CD14-positive monocyte (primary cell): Measurements from ENCODE around the gene GRK5. TPM values are rescaled to one million over a fixed set of nuclear protein-coding genes. Genes with fewer than 3 reads are reported as not detected.

ENCODE experiments used
- DNase-seq, 3 donors: peaks; one replicate each; pipeline ENCODE4 v3.0.0-alpha.2; 2011 to 2022
- H2AFZ ChIP-seq: 2 replicates; pipeline ENCODE4 v1.6.0; 2012; ENCODE audit warnings: mild to moderate bottlenecking, low read depth, low read length, inconsistent platforms; ENCODE audit not compliant: insufficient read depth, poor library complexity, severe bottlenecking
- H3K27ac ChIP-seq, 2 donors: 1 replicate in 1 of 2; 2 replicates in 1 of 2; pipeline ENCODE4 v1.5.1; 2012 to 2013; ENCODE audit warnings: low read length in 2 of 2, control low read depth in 1 of 2, inconsistent platforms in 1 of 2, low read depth in 1 of 2, mild to moderate bottlenecking in 1 of 2
- H3K27me3 ChIP-seq, 2 donors: one replicate each; pipeline versions ENCODE4 v1.6.0 to v1.6.1; 2011 to 2013; ENCODE audit warnings: low read length in 2 of 2; ENCODE audit not compliant: control insufficient read depth in 2 of 2, insufficient read depth in 2 of 2
- H3K36me3 ChIP-seq, 2 donors: replicated peaks in 1 of 2; 1 replicate in 1 of 2; 2 replicates in 1 of 2; pipeline versions ENCODE4 v1.5.1 to v1.6.1; 2012 to 2013; ENCODE audit warnings: low read length in 2 of 2, control low read depth in 1 of 2, inconsistent platforms in 1 of 2, mild to moderate bottlenecking in 1 of 2; ENCODE audit not compliant: insufficient read depth in 2 of 2, control insufficient read depth in 1 of 2
- H3K4me1 ChIP-seq, 2 donors: 1 replicate in 1 of 2; 2 replicates in 1 of 2; pipeline versions ENCODE4 v1.5.1 to v1.6.1; 2012 to 2013; ENCODE audit warnings: low read length in 2 of 2, control low read depth in 1 of 2, inconsistent platforms in 1 of 2, mild to moderate bottlenecking in 1 of 2, moderate library complexity in 1 of 2; ENCODE audit not compliant: insufficient read depth in 2 of 2, control insufficient read depth in 1 of 2
- H3K4me2 ChIP-seq: replicated peaks from 2 replicates; pipeline ENCODE3; 2012; ENCODE audit warnings: low read length, moderate library complexity, mild to moderate bottlenecking; ENCODE audit not compliant: poor library complexity, severe bottlenecking; ENCODE audit errors: extremely low read depth
- H3K4me3 ChIP-seq, 3 experiments: fragments of 200-600 bp in 1 of 3; sonication (generic) in 1 of 3; replicated peaks in 1 of 3; 1 replicate in 2 of 3; 2 replicates in 1 of 3; pipeline ENCODE4 v1.5.1; 2011 to 2013; ENCODE audit warnings: low read length in 3 of 3, mild to moderate bottlenecking in 3 of 3, control low read depth in 2 of 3, low read depth in 2 of 3, inconsistent platforms in 1 of 3, moderate library complexity in 1 of 3
- H3K79me2 ChIP-seq: 2 replicates; pipeline ENCODE4 v1.6.0; 2012; ENCODE audit warnings: mild to moderate bottlenecking, control low read depth, inconsistent platforms, low read length, moderate library complexity; ENCODE audit not compliant: insufficient read depth
- H3K9ac ChIP-seq: 2 replicates; pipeline ENCODE4 v1.6.0; 2017; ENCODE audit warnings: low read length, mild to moderate bottlenecking; ENCODE audit not compliant: insufficient read depth, poor library complexity, severe bottlenecking
- H3K9me3 ChIP-seq, 2 donors: replicated peaks in 1 of 2; 1 replicate in 1 of 2; 2 replicates in 1 of 2; pipeline versions ENCODE4 v1.5.1 to v1.6.1; 2012 to 2013; ENCODE audit warnings: low read length in 2 of 2, control low read depth in 1 of 2; ENCODE audit not compliant: control insufficient read depth in 1 of 2, insufficient read depth in 1 of 2
- H4K20me1 ChIP-seq: 2 replicates; pipeline ENCODE4 v1.6.0; 2012; ENCODE audit warnings: mild to moderate bottlenecking, low read length, control low read depth, moderate library complexity; ENCODE audit not compliant: insufficient read depth
- H3K27ac Mint-ChIP-seq, 7 donors: one replicate each; pipeline ENCODE4 v1.8.0; 2020; ENCODE audit warnings: mild to moderate bottlenecking in 7 of 7, mixed read lengths in 7 of 7, moderate library complexity in 6 of 7, inconsistent platforms in 2 of 7
- H3K27me3 Mint-ChIP-seq, 3 donors: one replicate each; pipeline ENCODE4 v1.8.0; 2021 to 2022; ENCODE audit warnings: low read depth in 3 of 3, mild to moderate bottlenecking in 3 of 3, mixed read lengths in 3 of 3, moderate library complexity in 3 of 3, inconsistent platforms in 1 of 3
- H3K36me3 Mint-ChIP-seq, 2 donors: one replicate each; pipeline ENCODE4 v1.8.0; 2020; ENCODE audit warnings: mixed read lengths in 2 of 2, inconsistent platforms in 1 of 2, mild to moderate bottlenecking in 1 of 2
- H3K4me1 Mint-ChIP-seq: one replicate; pipeline ENCODE4 v1.8.0; 2020; ENCODE audit warnings: mild to moderate bottlenecking, mixed read lengths
- H3K4me3 Mint-ChIP-seq, 2 donors: one replicate each; pipeline ENCODE4 v1.8.0; 2020; ENCODE audit warnings: mild to moderate bottlenecking in 2 of 2, mixed read lengths in 2 of 2, moderate library complexity in 1 of 2
- H3K9me3 Mint-ChIP-seq, 7 donors: one replicate each; pipeline ENCODE4 v1.8.0; 2020 to 2022; ENCODE audit warnings: mixed read lengths in 7 of 7, mild to moderate bottlenecking in 6 of 7, moderate library complexity in 6 of 7, inconsistent platforms in 2 of 7
- CTCF ChIP-seq: fragments of 200-600 bp; IDR thresholded peaks from one replicate; pipeline ENCODE4 v1.8.0; 2022; ENCODE audit warnings: antibody characterized with exemption, mild to moderate bottlenecking
- WGBS: methylation state at CpG from one replicate; pipeline ENCODE4 v1.1.5; 2013; ENCODE audit warnings: missing lambda C conversion rate; ENCODE audit not compliant: insufficient coverage; 5-methylcytosine and 5-hydroxymethylcytosine counted together
- intact Hi-C, 2 donors: fragments of 100-400 bp; cut with micrococcal nuclease; formaldehyde crosslinking; loops; one replicate each; pipeline versions ENCODE4 v1.15.0 to v1.15.1; 2023
- polyA plus RNA-seq, 3 donors: library from polyadenylated mRNA; depleted of rRNA in 1 of 3; unstranded in 2 of 3; stranded (reverse) in 1 of 3; fragments of 300-500 nt in 2 of 3; fragments of >200 nt in 1 of 3; fragmentation: Illumina TruSeq in 2 of 3; gene quantifications; 1 replicate in 2 of 3; 2 replicates in 1 of 3; pipeline ENCODE4 v1.2.3, GENCODE V29; 2012 to 2021

GRK5 gene
- polyA plus RNA-seq, 3 donors = 1.2 to 6.5 (median 2.8) TPM

DNA sequence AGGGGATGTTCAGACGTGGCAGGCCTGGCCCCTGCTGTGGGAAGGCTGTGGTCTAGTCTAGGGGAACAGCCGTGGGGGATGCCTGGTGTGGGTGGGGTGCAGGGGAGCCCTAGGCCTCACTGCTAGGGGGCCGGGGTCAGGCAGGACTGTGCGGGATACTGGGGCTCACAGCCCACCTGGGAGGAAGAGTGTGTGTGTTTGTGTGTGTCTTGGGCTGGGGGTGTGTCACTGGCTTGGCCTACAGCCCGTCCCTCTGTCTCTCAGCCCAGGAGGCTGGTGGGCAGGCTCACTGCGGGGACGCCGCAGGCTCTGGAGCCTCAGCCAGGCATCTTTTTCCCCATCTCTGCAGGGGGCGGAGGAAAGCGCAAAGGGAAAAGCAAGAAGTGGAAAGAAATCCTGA, 118.8 kb downstream of the GRK5 start:
- no peak overlapping the region for H3K27ac ChIP-seq
- H3K36me3 ChIP-seq = no peaks in the 10 kb centered on the region
- Mint-ChIP-seq H3K27ac (no peak overlapping the region), H3K36me3 (peaks cover 6 to 9% of the 10 kb centered on the region in 2 donors), H3K9me3 (peaks cover 0 to 4% (median 0%) of the 10 kb centered on the region in 7 donors), H3K27me3 (peaks cover 1 to 6% (median 3%) of the 10 kb centered on the region in 3 donors), H3K4me1 (peaks cover 5% of the 10 kb centered on the region), H3K4me3 (no peak overlapping the region)
- no peak for DNase-seq
- H3K4me3 ChIP-seq = no peak overlapping the region
- no peak overlapping the region for H3K4me2 ChIP-seq
- 87% methylated on average over 6 of the region's 10 CpGs for whole genome bisulfite sequencing
- H3K9ac ChIP-seq = no peak overlapping the region
- H2AFZ ChIP-seq = no peak overlapping the region
- H3K9me3 ChIP-seq = no peaks in the 10 kb centered on the region
- TF ChIP-seq CTCF = no peak
- H3K27me3 ChIP-seq = no peaks in the 10 kb centered on the region
- no peaks in the 10 kb centered on the region for H3K79me2 ChIP-seq
- no peaks in the 10 kb centered on the region for H3K4me1 ChIP-seq
- peaks cover 8% of the 10 kb centered on the region for H4K20me1 ChIP-seq
- intact Hi-C loops = no loop called here

- Histone ChIP-seq H4K20me1 (peaks cover 5% of the 10 kb centered on the region), H3K27me3 (no peaks in the 10 kb centered on the region), H3K27ac (no peak overlapping the region), H3K79me2 (no peaks in the 10 kb centered on the region), H3K36me3 (no peaks in the 10 kb centered on the region), H3K4me2 (no peak overlapping the region), H3K9ac (no peak overlapping the region), H2AFZ (no peak overlapping the region), H3K4me1 (no peaks in the 10 kb centered on the region), H3K4me3 (no peak overlapping the region), H3K9me3 (no peaks in the 10 kb centered on the region)
- H3K9me3 Mint-ChIP-seq = no peaks in the 10 kb centered on the region
- peaks cover 1% of the 10 kb centered on the region for H3K4me1 Mint-ChIP-seq
- 97% methylated on average over 9 of the region's 14 CpGs for WGBS
- DNase-seq = no peak
- intact Hi-C loops = no loop called here
- peaks cover 0 to 6% (median 3%) of the 10 kb centered on the region in 3 donors for H3K27me3 Mint-ChIP-seq
- no peak overlapping the region for H3K4me3 Mint-ChIP-seq
- TF ChIP-seq CTCF = no peak
- no peak overlapping the region for H3K27ac Mint-ChIP-seq
- peaks cover 6 to 7% of the 10 kb centered on the region in 2 donors for H3K36me3 Mint-ChIP-seq
Observed at GRCh38 chr10:119327096-119327745, 119.8 kb downstream of the GRK5 start.
